Astrocyte (in vitro differentiated cells and primary cell): ENCODE results near the gene SPOCK1.

ENCODE experiments used
- EZH2 ChIP-seq: IDR thresholded peaks from 2 replicates; pipeline ENCODE4 v1.6.1; 2012; ENCODE audit warnings: mild to moderate bottlenecking, low read length, inconsistent platforms; ENCODE audit not compliant: insufficient read depth
- TF ChIP-seq, protein P1 (sequence below): IDR thresholded peaks from 2 replicates; pipeline ENCODE4 v1.5.1; 2011; ENCODE audit warnings: low read depth, mild to moderate bottlenecking, inconsistent platforms, low read length, moderate library complexity; ENCODE audit not compliant: insufficient read depth

DNA sequence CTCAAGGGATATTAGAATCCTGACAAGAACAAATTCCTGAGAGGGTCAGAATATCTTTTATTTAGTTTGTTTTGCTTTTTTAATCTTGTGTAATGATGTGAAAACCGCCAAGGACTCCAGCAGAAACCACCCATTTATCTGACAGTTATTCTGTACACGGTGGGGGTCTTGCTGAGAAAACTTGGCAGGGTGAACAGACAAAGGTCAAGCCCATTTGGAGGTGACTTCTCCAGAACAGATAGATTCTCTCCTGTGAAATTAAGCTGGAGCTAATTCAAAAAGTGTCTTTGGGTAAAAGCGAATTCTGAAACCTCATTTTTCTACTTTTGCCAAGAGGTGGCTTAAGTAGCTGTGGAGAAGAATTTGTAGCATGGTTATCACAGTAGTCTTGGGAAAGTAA lies 484.4 kb downstream of the SPOCK1 start:
- TF ChIP-seq, protein P1, sequence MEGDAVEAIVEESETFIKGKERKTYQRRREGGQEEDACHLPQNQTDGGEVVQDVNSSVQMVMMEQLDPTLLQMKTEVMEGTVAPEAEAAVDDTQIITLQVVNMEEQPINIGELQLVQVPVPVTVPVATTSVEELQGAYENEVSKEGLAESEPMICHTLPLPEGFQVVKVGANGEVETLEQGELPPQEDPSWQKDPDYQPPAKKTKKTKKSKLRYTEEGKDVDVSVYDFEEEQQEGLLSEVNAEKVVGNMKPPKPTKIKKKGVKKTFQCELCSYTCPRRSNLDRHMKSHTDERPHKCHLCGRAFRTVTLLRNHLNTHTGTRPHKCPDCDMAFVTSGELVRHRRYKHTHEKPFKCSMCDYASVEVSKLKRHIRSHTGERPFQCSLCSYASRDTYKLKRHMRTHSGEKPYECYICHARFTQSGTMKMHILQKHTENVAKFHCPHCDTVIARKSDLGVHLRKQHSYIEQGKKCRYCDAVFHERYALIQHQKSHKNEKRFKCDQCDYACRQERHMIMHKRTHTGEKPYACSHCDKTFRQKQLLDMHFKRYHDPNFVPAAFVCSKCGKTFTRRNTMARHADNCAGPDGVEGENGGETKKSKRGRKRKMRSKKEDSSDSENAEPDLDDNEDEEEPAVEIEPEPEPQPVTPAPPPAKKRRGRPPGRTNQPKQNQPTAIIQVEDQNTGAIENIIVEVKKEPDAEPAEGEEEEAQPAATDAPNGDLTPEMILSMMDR, result no peak
- TF ChIP-seq EZH2, result no peak
